ENCODE data around the gene FARSB.

- TF ChIP-seq CTCF (conservative IDR thresholded peaks at IDR 0.05; ENCODE audit: low read depth, low read length) (no peak), EZH2 (IDR thresholded peaks at IDR 0.05; ENCODE audit: borderline replicate concordance, low read depth, low read length, poor library complexity, severe bottlenecking) (no peak)
Observed at GRCh38 chr2:222651718-222652418, 4.0 kb downstream of the FARSB start.
